OCI-LY3 (cell line): ENCODE measurements around the gene LGALS14.

Experiments used
- H2AFZ ChIP-seq: fragments of 200-600, 300-600 bp; shearing (Covaris generic); 2 replicates; pipeline ENCODE4 v1.6.0; 2014; ENCODE audit warnings: antibody characterized with exemption, low read depth, low read length
- H3K27ac ChIP-seq: fragments of 200-600, 300-600 bp; sonication (generic); 2 replicates; pipeline ENCODE4 v1.5.1; 2014; ENCODE audit warnings: mild to moderate bottlenecking, low read length, moderate library complexity, mixed read lengths
- H3K27me3 ChIP-seq: fragments of 200-600, 300-600 bp; sonication (generic); 2 replicates; pipeline ENCODE4 v1.6.1; 2014; ENCODE audit warnings: low read depth, low read length, mixed read lengths
- H3K36me3 ChIP-seq: fragments of 200-600, 300-600 bp; sonication (generic); replicated peaks from 2 replicates; pipeline ENCODE3; 2014; ENCODE audit warnings: low read depth, low read length, mixed read lengths
- H3K4me1 ChIP-seq: fragments of 300-600, 200-600 bp; sonication (generic); 2 replicates; pipeline ENCODE4 v1.6.1; 2014; ENCODE audit warnings: low read length, mixed read lengths
- H3K4me2 ChIP-seq: fragments of 200-600, 300-600 bp; sonication (generic); 2 replicates; pipeline ENCODE4 v1.6.1; 2014; ENCODE audit warnings: low read length, mixed read lengths
- H3K4me3 ChIP-seq: fragments of 300-600, 200-600 bp; sonication (generic); 2 replicates; pipeline ENCODE4 v1.5.1; 2014; ENCODE audit warnings: antibody characterized with exemption, mild to moderate bottlenecking, low read length, moderate library complexity
- H3K79me2 ChIP-seq: fragments of 300-600, 200-600 bp; shearing (Covaris generic); 2 replicates; pipeline ENCODE4 v1.6.1; 2014; ENCODE audit warnings: mild to moderate bottlenecking, low read length, mixed read lengths
- H3K9ac ChIP-seq: fragments of 300-600, 200-600 bp; shearing (Covaris generic); 2 replicates; pipeline ENCODE4 v1.6.0; 2014; ENCODE audit warnings: mild to moderate bottlenecking, low read length, moderate library complexity
- H3K9me3 ChIP-seq: fragments of 200-600, 300-600 bp; shearing (Covaris generic); 2 replicates; pipeline ENCODE4 v1.6.1; 2014; ENCODE audit warnings: low read length, mixed read lengths; ENCODE audit not compliant: insufficient read depth
- H4K20me1 ChIP-seq: fragments of 200-600, 300-600 bp; sonication (generic); 2 replicates; pipeline ENCODE4 v1.6.1; 2016; ENCODE audit warnings: low read length, mixed read lengths; ENCODE audit not compliant: insufficient read depth
- CTCF ChIP-seq: fragments of 200-600, 300-600 bp; sonication (generic); IDR thresholded peaks from 2 replicates; pipeline ENCODE4 v1.5.1; 2014; ENCODE audit warnings: antibody characterized with exemption, low read length, low read depth
- EZH2phosphoT487 ChIP-seq: fragments of 200-600 bp; shearing (Covaris generic); IDR thresholded peaks from 2 replicates; pipeline ENCODE4 v1.6.1; 2018; ENCODE audit warnings: antibody characterized with exemption, mixed run types, low read depth

LGALS14 gene

GRCh38 chr19:39737351-39737750, 33.1 kb downstream of the LGALS14 start:
- TF ChIP-seq CTCF: no peak
- TF ChIP-seq EZH2phosphoT487: no peak
- H3K4me3 ChIP-seq: no peak overlapping the region

DNA sequence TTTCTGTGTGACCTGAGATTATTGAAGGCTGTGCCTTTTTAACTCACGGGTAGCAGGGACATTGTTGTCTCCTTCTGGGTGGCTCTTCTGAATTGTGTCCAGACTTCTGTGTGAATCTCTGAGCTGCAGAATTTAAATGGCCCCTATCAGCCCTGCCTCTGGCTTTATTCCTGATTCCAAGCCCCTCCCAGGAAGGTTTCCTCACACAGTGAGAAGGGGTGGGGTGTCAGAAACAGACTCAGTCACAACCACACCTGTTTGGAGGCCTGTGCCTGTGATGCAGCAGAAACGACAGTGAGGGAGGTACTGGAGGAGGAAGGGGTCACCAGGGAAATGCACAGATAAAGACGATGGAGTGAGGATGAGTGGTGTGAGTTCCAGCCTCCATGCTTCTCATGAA, 33.6 kb downstream of the LGALS14 start, which contains the start of gene CLC:
Gene CLC, minus strand, starts transcription at position 139 of the 400 bp plus-strand sequence. Its CDS starts 77 bp downstream, at position 62.
- H2AFZ ChIP-seq: no peak within 1 kb of the TSS

More at GRCh38 chr19:39737351-39737750, 33.1 kb downstream of the LGALS14 start:
- Histone ChIP-seq H3K27me3 (peaks cover 18% of the 10 kb centered on the region), H3K4me1 (no peaks in the 10 kb centered on the region), H3K9me3 (no peaks in the 10 kb centered on the region), H4K20me1 (0 out of 2 replicates have a peak, but pooled peaks cover 3% of the 10 kb centered on the region), H3K79me2 (no peaks in the 10 kb centered on the region), H3K36me3 (no peaks in the 10 kb centered on the region), H3K27ac (no peak overlapping the region), H3K4me2 (no peak overlapping the region), H3K9ac (no peak overlapping the region), H2AFZ (no peak overlapping the region)

GRCh38 chr19:39738814-39739213, 34.5 kb downstream of the LGALS14 start:
- TF ChIP-seq EZH2phosphoT487 (no peak), CTCF (no peak)
- H2AFZ ChIP-seq: no peak overlapping the region
- H3K4me1 ChIP-seq: no peaks in the 10 kb centered on the region
- H3K9ac ChIP-seq: no peak overlapping the region
- no peaks in the 10 kb centered on the region for H3K9me3 ChIP-seq
- H3K27me3 ChIP-seq: peaks cover 21% of the 10 kb centered on the region
- no peaks in the 10 kb centered on the region for H3K36me3 ChIP-seq
- H4K20me1 ChIP-seq: 0 out of 2 replicates have a peak, but pooled peaks cover 3% of the 10 kb centered on the region
- H3K27ac ChIP-seq: no peak overlapping the region
- H3K4me3 ChIP-seq: no peak overlapping the region
- H3K79me2 ChIP-seq: no peaks in the 10 kb centered on the region
- H3K4me2 ChIP-seq: no peak overlapping the region

More for the DNA sequence above, 33.6 kb downstream of the LGALS14 start, which contains the start of gene CLC:
- H3K4me3 ChIP-seq: no peak within 1 kb of the TSS
- no peak within 1 kb of the TSS for H3K4me2 ChIP-seq
- no peak within 1 kb of the TSS for H3K9ac ChIP-seq
- H3K36me3 ChIP-seq: no peaks in the 10 kb centered on the region
- no peaks in the 10 kb centered on the region for H3K79me2 ChIP-seq
- 0 out of 2 replicates have a peak, but pooled peaks cover 3% of the 10 kb centered on the region for H4K20me1 ChIP-seq
- H3K27me3 ChIP-seq: peaks cover 22% of the 10 kb centered on the region
- H3K9me3 ChIP-seq: no peaks in the 10 kb centered on the region
- H3K4me1 ChIP-seq: no peaks in the 10 kb centered on the region
- no peak within 1 kb of the TSS for H3K27ac ChIP-seq
- no peak for TF ChIP-seq CTCF
- TF ChIP-seq EZH2phosphoT487: no peak

DNA sequence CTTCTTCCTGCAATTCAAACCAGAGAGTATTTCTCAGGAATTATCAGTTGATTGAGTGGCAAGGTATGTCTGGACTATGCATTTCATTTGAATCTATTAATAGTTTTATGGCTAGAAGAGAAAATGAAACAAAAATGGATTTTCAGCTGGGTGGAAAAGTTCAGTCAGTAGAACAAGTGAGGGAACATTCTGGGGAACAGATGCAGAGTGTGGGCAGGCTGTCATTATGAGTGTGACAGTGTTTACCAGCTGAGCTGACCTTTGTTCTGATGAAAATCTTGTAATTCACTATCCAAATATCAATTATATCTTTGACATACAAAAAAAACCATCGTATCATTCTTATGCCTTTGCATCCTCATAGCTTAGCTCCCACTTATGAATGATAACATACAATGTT, 36.1 kb downstream of the LGALS14 start:
- Histone ChIP-seq H3K27me3 (peaks cover 25% of the 10 kb centered on the region), H3K4me2 (no peak overlapping the region), H3K36me3 (no peaks in the 10 kb centered on the region)

More for the DNA sequence above, 36.1 kb downstream of the LGALS14 start:
- Histone ChIP-seq H3K79me2 (no peaks in the 10 kb centered on the region), H4K20me1 (0 out of 2 replicates have a peak, but pooled peaks cover 3% of the 10 kb centered on the region), H3K27ac (no peak overlapping the region), H2AFZ (no peak overlapping the region), H3K4me1 (no peaks in the 10 kb centered on the region), H3K9me3 (no peaks in the 10 kb centered on the region), H3K9ac (no peak overlapping the region), H3K4me3 (no peak overlapping the region)
- TF ChIP-seq EZH2phosphoT487 (no peak), CTCF (no peak)
